Lower lobe of right lung (tissue), 2 donors: Measurements from ENCODE around the gene ZNF598. TPM values are rescaled to one million over a fixed set of nuclear protein-coding genes. Genes with fewer than 3 reads are reported as not detected.

Experiments
- ATAC-seq, 2 donors: fragments of 200-7000 bp; cut with Tn5 transposase; one replicate each; pipeline ENCODE4 v1.9.1; 2020 to 2022; ENCODE audit warnings: mild to moderate bottlenecking in 2 of 2, moderate library complexity in 2 of 2
- DNase-seq: peaks from one replicate; pipeline ENCODE4 v3.0.0-alpha.2; 2020
- H3K27ac ChIP-seq: fragments of 200-600 bp; one replicate; pipeline ENCODE4 v1.8.0; 2022
- H3K27me3 ChIP-seq: fragments of 200-600 bp; one replicate; pipeline ENCODE4 v1.8.0; 2022; ENCODE audit warnings: low read depth
- H3K36me3 ChIP-seq: fragments of 200-600 bp; one replicate; pipeline ENCODE4 v1.8.0; 2022; ENCODE audit warnings: mild to moderate bottlenecking
- H3K4me1 ChIP-seq: fragments of 200-600 bp; one replicate; pipeline ENCODE4 v1.8.0; 2022
- H3K4me3 ChIP-seq: fragments of 200-600 bp; one replicate; pipeline ENCODE4 v1.8.0; 2022; ENCODE audit warnings: mild to moderate bottlenecking
- H3K9me3 ChIP-seq: fragments of 200-600 bp; one replicate; pipeline ENCODE4 v1.8.0; 2022
- CTCF ChIP-seq: fragments of 200-600 bp; IDR thresholded peaks from one replicate; pipeline ENCODE4 v1.8.0; 2022; ENCODE audit warnings: antibody characterized with exemption, mild to moderate bottlenecking
- intact Hi-C: fragments of 100-400 bp; cut with DNase I; formaldehyde crosslinking; loops from one replicate; pipeline ENCODE4 v1.11.0; 2022
- total RNA-seq: library from RNA; stranded (reverse); fragmentation: NEBNext Ultra II Directional; extraction: Animal tissue kit (Norgen Biotek cat#: 25700); gene quantifications from one replicate; pipeline ENCODE4 v1.2.1, GENCODE V29; 2021
- donor health status: DM: no; HTN: yes; CAD: no; lungs with severe emphysema.

Gene ZNF598
- total RNA-seq, 1 donor from 2014 or later, result 27.2 TPM

- peak in 1 of 2 donors; percentile 42 for ATAC-seq
- intact Hi-C loops, result no loop called here
- H3K9me3 ChIP-seq, result no peaks in the 10 kb centered on the region
- H3K27me3 ChIP-seq, result no peaks in the 10 kb centered on the region
- peak; percentile 83 for DNase-seq
- no peak for TF ChIP-seq CTCF
- H3K36me3 ChIP-seq, result peaks cover 33% of the 10 kb centered on the region
- peak overlapping the region; percentile 92 for H3K27ac ChIP-seq
- peak overlapping the region; percentile 31 for H3K4me3 ChIP-seq
- H3K4me1 ChIP-seq, result peaks cover 96% of the 10 kb centered on the region
Observed at GRCh38 chr16:2039274-2040031, 29.8 kb upstream of the ZNF598 start.

- intact Hi-C loops, result no loop called here
- ATAC-seq (no peak), DNase-seq (no peak)
- Histone ChIP-seq H3K27ac (peak overlapping the region; percentile 92), H3K4me3 (peak overlapping the region; percentile 31), H3K9me3 (no peaks in the 10 kb centered on the region), H3K4me1 (peaks cover 93% of the 10 kb centered on the region), H3K27me3 (no peaks in the 10 kb centered on the region), H3K36me3 (peaks cover 33% of the 10 kb centered on the region)
- no peak for TF ChIP-seq CTCF
Observed at GRCh38 chr16:2038382-2039231, 29.0 kb upstream of the ZNF598 start.

GRCh38 chr16:2037647-2038381, 28.2 kb upstream of the ZNF598 start:
- H3K9me3 ChIP-seq, result no peaks in the 10 kb centered on the region
- intact Hi-C loops, result no loop called here
- no peak for TF ChIP-seq CTCF
- H3K4me1 ChIP-seq, result peaks cover 93% of the 10 kb centered on the region
- H3K4me3 ChIP-seq, result peak overlapping the region; percentile 55
- peak overlapping the region; percentile 92 for H3K27ac ChIP-seq
- DNase-seq (no peak), ATAC-seq (no peak)
- H3K36me3 ChIP-seq, result peaks cover 33% of the 10 kb centered on the region
- no peaks in the 10 kb centered on the region for H3K27me3 ChIP-seq

GRCh38 chr16:2037115-2037514, 27.5 kb upstream of the ZNF598 start:
- peak overlapping the region; percentile 92 for H3K27ac ChIP-seq
- peak overlapping the region; percentile 55 for H3K4me3 ChIP-seq
- H3K36me3 ChIP-seq, result peaks cover 33% of the 10 kb centered on the region
- intact Hi-C loops, result no loop called here
- TF ChIP-seq CTCF, result no peak
- no peaks in the 10 kb centered on the region for H3K9me3 ChIP-seq
- H3K27me3 ChIP-seq, result no peaks in the 10 kb centered on the region
- ATAC-seq (no peak), DNase-seq (no peak)
- peaks cover 95% of the 10 kb centered on the region for H3K4me1 ChIP-seq

GRCh38 chr16:2036200-2036966, 26.8 kb upstream of the ZNF598 start:
- H3K9me3 ChIP-seq, result no peaks in the 10 kb centered on the region
- H3K36me3 ChIP-seq, result peaks cover 33% of the 10 kb centered on the region
- TF ChIP-seq CTCF, result no peak
- H3K4me1 ChIP-seq, result peaks cover 91% of the 10 kb centered on the region
- DNase-seq, result no peak
- H3K27me3 ChIP-seq, result no peaks in the 10 kb centered on the region
- intact Hi-C loops, result no loop called here
- peak overlapping the region; percentile 92 for H3K27ac ChIP-seq
- H3K4me3 ChIP-seq, result peak overlapping the region; percentile 55
- peak in 1 of 2 donors; percentile 0 for ATAC-seq
